ENCODE results near the gene CABLES1.
"Not testable (repeated sequence)": the region's sequence is repeated elsewhere in the genome, so short reads cannot be mapped to it uniquely, and the experiment has no call there.

Gene CABLES1

GRCh38 chr18:23108496-23108895, 26.8 kb upstream of the CABLES1 start:
- no peak overlapping the region for H3K27ac ChIP-seq
- DNase-seq (ENCODE audit: low read depth, low spot score) = no peak

GRCh38 chr18:23109163-23109562, 26.1 kb upstream of the CABLES1 start:
- not testable (repeated sequence) for H3K27ac ChIP-seq; DNase-seq (ENCODE audit: low read depth, low spot score)

- DNase-seq (ENCODE audit: low read depth, low spot score) = no peak
- no peak overlapping the region for H3K27ac ChIP-seq
Observed at GRCh38 chr18:23113576-23113975, 21.7 kb upstream of the CABLES1 start.

DNA sequence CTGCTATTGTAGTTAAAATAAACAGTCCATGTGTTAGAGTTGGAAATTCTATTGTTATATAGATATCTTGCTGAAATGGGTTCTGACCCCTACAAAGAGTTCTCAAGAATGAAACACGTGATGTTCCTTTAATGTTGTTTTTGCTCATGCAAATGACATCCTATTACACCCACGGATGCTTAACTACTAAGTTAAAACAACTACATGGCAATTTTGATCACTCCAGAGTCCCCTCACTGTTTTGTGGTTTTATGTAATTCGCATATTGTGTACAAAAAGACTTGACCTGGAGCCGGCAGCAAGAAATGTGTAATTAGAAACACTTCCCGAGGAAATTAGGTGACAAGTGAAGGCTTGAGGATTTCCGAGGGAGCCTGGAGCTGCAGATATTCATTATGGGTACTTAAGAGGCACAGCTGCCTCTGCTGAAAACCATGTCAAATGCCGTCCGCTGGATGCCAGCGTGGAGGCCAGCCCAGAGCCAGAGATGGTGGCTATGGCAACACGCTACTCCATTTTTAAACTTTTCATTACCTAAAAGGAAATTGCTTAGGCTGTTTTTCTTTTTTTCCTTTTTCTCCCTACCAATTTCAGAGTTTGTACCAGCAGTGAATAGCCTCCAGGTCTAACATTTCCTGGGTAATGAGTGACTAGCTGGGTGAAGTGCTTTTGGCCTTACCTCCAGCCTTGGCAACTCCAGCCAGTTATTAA, 21.0 kb upstream of the CABLES1 start:
- no peak for DNase-seq (ENCODE audit: low read depth, low spot score)
- H3K27ac ChIP-seq = no peak overlapping the region

DNA sequence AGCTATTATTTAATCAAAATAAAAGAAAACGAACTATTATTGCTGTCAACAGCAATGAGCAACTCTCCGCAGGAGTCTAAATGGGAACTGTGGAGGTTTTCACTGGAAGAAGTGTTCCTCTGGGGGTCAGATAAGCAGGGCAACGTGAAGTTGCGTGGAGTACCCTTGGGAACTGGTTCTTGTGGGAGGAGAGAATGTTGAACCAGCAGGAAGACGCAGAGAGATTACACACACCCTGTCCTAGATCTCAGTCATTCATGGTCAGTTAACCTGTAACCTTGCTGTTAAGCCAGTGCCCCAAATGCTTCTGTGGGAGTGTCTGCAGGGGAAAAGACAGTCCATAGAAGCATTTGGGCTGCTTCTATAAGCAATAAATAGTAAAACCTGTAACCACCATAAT, 20.4 kb upstream of the CABLES1 start:
- DNase-seq (ENCODE audit: low read depth, low spot score) = no peak
- no peak overlapping the region for H3K27ac ChIP-seq

DNA sequence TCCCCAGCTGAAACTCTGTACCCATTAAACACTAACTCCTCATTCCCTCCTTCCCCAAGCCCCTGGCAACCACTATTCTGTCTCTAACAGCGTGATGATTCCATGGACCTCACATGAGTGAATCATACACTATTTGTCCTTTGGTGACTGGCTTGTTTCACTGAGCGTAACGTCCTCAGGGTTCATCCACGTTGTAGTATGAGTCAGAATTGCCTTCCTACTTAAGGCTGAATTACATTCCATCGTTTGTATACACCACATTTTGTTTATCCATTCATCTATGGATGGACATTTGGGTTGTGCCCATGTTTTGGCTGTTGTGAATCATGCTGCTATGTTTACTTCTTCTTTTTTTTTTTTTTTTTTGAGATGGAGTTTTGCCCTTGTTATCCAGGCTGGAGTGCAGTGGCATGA, 19.6 kb upstream of the CABLES1 start:
- H3K27ac ChIP-seq = no peak overlapping the region
- peak; percentile 97 for DNase-seq (ENCODE audit: low read depth, low spot score)

GRCh38 chr18:23121133-23121532, 14.2 kb upstream of the CABLES1 start:
- DNase-seq (ENCODE audit: low read depth, low spot score) = no peak
- H3K27ac ChIP-seq = no peak overlapping the region

DNA sequence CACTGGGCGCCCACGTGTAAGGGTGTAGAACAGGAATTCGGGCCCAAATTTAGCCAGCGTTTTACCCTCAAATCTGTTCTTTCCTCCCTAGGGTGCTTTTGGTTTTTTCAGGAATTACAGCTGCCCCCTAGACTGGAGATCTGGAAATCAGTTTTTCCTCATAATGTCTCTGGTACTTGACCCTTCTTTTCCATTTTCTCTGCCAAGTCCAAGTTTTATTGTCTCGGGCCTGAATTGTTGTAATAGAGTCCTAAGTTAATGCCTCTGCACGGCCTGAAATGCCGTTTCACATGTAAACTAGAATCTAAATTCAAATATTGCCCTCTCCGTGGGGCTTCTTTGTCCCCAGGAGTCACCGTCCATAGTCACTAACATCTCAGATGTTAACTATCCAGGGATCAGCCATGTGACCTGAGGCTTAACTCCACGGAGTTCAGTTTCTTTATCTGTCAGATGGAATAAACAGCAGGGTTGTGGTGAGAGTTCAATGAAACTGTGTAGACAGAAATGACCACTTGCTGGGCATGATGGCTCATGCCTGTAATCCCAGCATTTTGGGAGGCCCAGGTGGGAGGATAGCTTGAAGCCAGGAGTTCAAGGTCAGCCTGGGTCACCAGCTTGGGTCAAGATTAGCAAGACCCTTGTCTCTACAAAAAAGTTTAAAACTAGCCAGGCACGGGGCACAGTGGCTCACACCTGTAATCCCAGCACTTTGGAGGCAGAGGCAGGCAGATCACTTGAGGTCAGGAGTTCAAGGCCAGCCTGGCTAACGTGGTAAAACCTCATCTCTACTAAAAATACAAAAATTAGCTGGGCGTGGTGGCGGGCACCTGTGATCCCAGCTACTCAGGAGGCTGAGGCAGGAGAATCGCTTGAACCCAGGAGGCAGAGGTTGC, 12.7 kb upstream of the CABLES1 start:
- DNase-seq (ENCODE audit: low read depth, low spot score) = no peak
- no peak overlapping the region for H3K27ac ChIP-seq

DNA sequence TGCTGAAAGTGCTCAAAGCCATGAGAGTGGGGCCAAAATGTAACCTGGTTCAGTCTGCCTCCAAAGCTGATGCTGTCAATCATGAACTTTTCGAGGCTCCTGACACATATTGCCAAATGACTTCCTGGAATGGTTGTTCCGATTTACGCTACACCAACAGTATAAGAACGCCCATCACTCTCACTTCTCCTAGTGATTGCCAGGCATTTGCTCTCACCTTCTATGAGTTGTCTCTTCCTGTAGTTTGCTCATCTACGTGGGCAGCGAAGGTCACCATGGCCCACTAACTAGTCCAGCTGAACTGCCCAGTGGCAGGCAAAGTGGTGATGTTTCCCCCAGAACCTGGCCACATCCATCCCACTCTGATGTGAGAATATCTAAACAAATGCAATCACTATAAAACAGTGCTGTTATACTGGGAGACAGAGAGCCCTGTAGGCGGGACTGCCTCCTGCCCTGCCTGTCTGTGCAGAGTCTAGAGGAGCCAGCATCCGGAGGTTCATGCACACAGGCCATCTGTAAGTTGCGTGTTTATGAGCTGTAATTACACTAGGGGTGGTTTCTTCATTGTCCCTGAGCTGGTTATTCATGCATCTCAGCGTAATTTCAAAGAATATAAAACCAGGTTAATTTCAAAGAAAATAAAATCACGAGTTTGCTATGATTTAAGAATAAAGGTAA, 8.8 kb upstream of the CABLES1 start:
- no peak for DNase-seq (ENCODE audit: low read depth, low spot score)
- H3K27ac ChIP-seq = no peak overlapping the region

GRCh38 chr18:23127090-23127489, 8.2 kb upstream of the CABLES1 start:
- no peak overlapping the region for H3K27ac ChIP-seq
- DNase-seq (ENCODE audit: low read depth, low spot score) = no peak

- no peak for DNase-seq (ENCODE audit: low read depth, low spot score)
- no peak overlapping the region for H3K27ac ChIP-seq
Observed at GRCh38 chr18:23129355-23130002, 5.8 kb upstream of the CABLES1 start.

GRCh38 chr18:23131693-23132319, 3.5 kb upstream of the CABLES1 start:
- no peak overlapping the region for H3K27ac ChIP-seq
- no peak for DNase-seq (ENCODE audit: low read depth, low spot score)

DNA sequence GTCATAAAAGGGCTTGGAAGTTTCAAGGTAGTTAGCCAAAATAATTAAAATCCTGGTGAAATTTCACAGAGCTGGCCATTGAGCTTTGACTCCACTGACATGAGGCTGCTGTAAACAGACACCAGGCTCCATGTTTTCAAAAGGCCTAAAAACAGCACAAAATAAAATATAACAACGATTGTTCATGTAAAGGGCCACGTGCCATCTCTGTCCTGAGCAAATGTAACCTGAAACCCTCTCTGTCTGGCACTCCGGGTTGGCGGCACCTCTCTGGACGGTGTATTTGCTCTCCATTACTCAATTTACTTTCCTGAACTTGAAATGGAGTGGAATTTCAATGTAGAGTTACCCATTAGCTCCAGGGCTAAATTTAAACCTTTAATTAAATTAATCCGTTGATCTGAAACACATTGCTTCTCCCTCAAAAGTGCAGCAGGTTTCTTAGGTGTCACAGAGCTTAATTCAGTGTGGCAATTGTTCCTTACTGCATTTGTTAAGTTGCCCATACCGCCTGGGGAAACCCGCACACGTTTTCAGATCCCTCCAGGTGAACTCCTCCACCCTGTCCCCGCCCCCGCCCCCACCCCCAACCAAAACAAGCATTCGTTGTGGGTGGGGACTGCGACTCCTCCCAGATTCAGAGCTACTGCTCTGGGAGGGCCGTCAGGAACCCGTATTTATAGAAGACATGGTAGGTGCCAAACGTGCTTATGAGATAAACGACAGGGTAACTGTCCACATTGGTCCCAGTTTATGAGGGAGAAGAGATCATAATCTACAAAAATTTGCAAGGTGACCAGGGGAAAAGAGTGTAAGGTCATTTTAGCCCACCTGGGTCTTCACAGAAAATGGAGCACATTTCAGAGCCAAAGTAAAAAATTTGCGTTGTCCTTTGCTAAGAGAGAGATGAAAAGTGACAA, 1.2 kb upstream of the CABLES1 start:
- no peak for DNase-seq (ENCODE audit: low read depth, low spot score)
- no peak overlapping the region for H3K27ac ChIP-seq

GRCh38 chr18:23135550-23136325, 453 bp downstream of the CABLES1 start:
- DNase-seq (ENCODE audit: low read depth, low spot score) = no peak
- no peak overlapping the region for H3K27ac ChIP-seq

DNA sequence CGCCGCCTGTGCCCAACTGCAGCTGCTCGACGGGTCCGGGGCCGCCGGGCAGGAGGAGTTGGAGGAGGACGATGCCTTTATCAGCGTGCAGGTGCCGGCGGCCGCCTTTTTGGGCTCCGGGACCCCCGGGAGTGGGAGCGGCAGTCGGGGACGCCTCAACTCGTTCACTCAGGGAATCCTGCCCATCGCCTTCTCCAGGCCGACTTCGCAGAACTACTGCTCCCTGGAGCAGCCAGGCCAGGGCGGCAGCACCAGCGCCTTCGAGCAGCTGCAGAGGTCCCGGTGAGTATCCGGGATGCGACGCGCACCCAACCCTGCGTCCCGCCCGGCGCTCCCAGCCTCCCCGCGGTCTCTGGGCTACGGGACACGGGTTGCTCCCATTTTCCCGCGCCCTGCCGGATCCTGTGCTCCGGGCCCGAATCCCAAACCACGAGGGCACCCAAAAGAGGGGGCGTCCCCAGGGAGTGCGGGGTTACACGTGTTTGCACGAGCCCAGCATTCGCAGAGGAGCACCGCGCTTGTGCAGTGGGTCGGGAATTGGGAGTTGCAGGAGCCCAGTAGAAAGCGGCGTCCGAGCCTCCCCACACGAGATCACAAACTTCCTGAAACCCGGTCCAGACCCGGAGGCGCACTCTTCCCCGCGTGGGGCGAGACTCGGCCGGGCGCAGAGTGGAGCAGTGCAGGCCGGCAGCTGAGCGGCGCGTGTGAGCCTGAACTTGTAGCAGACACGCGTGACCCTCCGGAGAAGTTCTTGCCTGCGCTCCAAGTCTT, 1.2 kb downstream of the CABLES1 start:
- no peak for DNase-seq (ENCODE audit: low read depth, low spot score)
- no peak overlapping the region for H3K27ac ChIP-seq

GRCh38 chr18:23137097-23137635, 1.9 kb downstream of the CABLES1 start:
- DNase-seq (ENCODE audit: low read depth, low spot score) = no peak

DNA sequence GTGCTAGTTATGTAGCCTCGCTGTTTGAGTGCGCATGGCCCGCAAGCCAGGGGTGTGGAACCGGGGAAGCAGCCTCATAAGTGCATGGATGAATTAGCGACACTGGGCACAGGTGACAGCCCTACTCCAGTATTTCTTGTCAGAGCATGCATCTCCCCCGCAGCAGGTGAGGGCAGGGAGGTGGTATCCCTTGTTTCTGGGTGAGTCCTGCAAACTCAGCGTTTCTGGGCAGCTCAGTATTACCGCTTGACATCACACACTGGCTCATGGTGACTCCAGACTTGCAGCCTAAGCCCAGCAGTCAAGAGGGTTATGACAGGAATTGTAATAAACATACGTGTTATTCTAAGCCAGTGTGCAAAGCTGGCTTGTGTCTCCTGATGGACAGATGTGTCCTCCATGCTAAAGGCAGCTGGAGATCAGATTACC, 2.5 kb downstream of the CABLES1 start:
- H3K27ac ChIP-seq = no peak overlapping the region
- no peak for DNase-seq (ENCODE audit: low read depth, low spot score)

More at GRCh38 chr18:23137097-23137635, 1.9 kb downstream of the CABLES1 start:
- no peak overlapping the region for H3K27ac ChIP-seq
